ENCODE measurements around the gene LRP1-AS.

Gene LRP1-AS

GRCh38 chr12:57135527-57136326 is 11.7 kb downstream of the LRP1-AS start:
- Histone ChIP-seq H3K36me3 (ENCODE audit: control insufficient read depth, insufficient read depth, low read length) (no peaks in the 10 kb centered on the region), H3K4me3 (replicated peaks; ENCODE audit: low read depth, low read length) (no peak overlapping the region), H3K27me3 (replicated peaks; ENCODE audit: control insufficient read depth, insufficient read depth, low read length) (no peaks in the 10 kb centered on the region)
- TF ChIP-seq CTCF (IDR thresholded peaks at IDR 0.05; ENCODE audit: insufficient read depth, low read length, poor library complexity, severe bottlenecking): no peak
- DNase-seq (ENCODE audit: extremely low read depth, insufficient read length): no peak

DNA sequence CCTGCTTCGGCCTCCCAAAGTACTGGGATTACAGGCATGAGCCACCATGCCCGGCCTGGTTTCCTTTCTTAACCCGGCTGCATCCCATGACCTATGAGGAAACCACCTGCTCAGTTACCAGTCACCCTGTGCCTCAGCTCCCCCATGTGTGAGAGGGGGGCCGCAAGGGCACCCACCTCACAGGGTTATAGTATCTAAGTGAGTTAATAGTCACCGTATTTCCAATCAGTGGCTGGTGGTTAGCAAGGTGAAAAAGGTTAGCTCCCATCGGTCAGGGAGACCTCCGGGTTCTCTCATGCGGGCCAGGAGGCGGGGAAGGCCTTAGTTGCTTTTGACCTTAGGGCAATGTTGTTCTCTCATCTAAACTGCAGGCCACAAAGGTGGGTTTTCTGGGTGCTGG is 12.5 kb downstream of the LRP1-AS start:
- no peaks in the 10 kb centered on the region for H3K27me3 ChIP-seq (replicated peaks; ENCODE audit: control insufficient read depth, insufficient read depth, low read length)
- no peaks in the 10 kb centered on the region for H3K36me3 ChIP-seq (ENCODE audit: control insufficient read depth, insufficient read depth, low read length)
- no peak for TF ChIP-seq CTCF (IDR thresholded peaks at IDR 0.05; ENCODE audit: insufficient read depth, low read length, poor library complexity, severe bottlenecking)

DNA sequence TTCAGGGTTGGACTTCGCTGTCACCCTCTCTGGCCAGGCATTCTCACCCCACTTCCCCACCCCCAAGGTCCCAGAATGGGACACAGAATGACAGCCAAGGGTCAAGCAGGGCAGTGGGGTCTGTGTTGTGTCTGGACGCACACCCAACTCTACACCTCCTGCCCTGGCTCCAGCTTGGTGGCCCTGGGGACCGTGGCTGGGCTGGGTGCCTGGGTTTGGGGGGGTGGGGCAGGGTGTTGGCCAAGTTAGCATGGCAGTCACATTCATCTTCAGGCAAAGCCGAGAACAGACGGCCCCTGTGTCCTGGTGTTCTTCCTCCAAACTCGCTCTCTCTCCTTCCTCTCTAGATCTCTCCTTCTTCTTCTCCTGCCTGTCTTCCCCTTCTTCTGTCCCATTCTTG is 13.5 kb downstream of the LRP1-AS start:
- Histone ChIP-seq H3K4me3 (replicated peaks; ENCODE audit: low read depth, low read length) (no peak overlapping the region), H3K36me3 (ENCODE audit: control insufficient read depth, insufficient read depth, low read length) (no peaks in the 10 kb centered on the region), H3K27me3 (replicated peaks; ENCODE audit: control insufficient read depth, insufficient read depth, low read length) (no peaks in the 10 kb centered on the region; the same call in 1 of the 2 replicates)
- no peak for TF ChIP-seq CTCF (IDR thresholded peaks at IDR 0.05; ENCODE audit: insufficient read depth, low read length, poor library complexity, severe bottlenecking)
- DNase-seq (ENCODE audit: extremely low read depth, insufficient read length): no peak

More for the DNA sequence above, 12.5 kb downstream of the LRP1-AS start:
- DNase-seq (ENCODE audit: extremely low read depth, insufficient read length): no peak
- no peak overlapping the region for H3K4me3 ChIP-seq (replicated peaks; ENCODE audit: low read depth, low read length)

GRCh38 chr12:57133013-57133569 is 14.3 kb downstream of the LRP1-AS start:
- H3K36me3 ChIP-seq (ENCODE audit: control insufficient read depth, insufficient read depth, low read length): no peaks in the 10 kb centered on the region
- H3K4me3 ChIP-seq (replicated peaks; ENCODE audit: low read depth, low read length): no peak overlapping the region
- no peak for DNase-seq (ENCODE audit: extremely low read depth, insufficient read length)
- H3K27me3 ChIP-seq (replicated peaks; ENCODE audit: control insufficient read depth, insufficient read depth, low read length): no peaks in the 10 kb centered on the region; the same call in 1 of the 2 replicates
- TF ChIP-seq CTCF (IDR thresholded peaks at IDR 0.05; ENCODE audit: insufficient read depth, low read length, poor library complexity, severe bottlenecking): no peak

- H3K4me3 ChIP-seq (replicated peaks; ENCODE audit: low read depth, low read length): no peak overlapping the region
- H3K27me3 ChIP-seq (replicated peaks; ENCODE audit: control insufficient read depth, insufficient read depth, low read length): no peaks in the 10 kb centered on the region; the same call in 1 of the 2 replicates
- DNase-seq (ENCODE audit: extremely low read depth, insufficient read length): no peak
- TF ChIP-seq CTCF (IDR thresholded peaks at IDR 0.05; ENCODE audit: insufficient read depth, low read length, poor library complexity, severe bottlenecking): no peak
- no peaks in the 10 kb centered on the region for H3K36me3 ChIP-seq (ENCODE audit: control insufficient read depth, insufficient read depth, low read length)
Measured at GRCh38 chr12:57131896-57132744, 15.3 kb downstream of the LRP1-AS start.

Data from GM06990 (cell line).